ENCODE measurements around the gene ESYT2.

Gene ESYT2

GRCh38 chr7:158742065-158742821 lies 87.1 kb downstream of the ESYT2 start:
- no peak for DNase-seq (ENCODE audit: low read depth)

DNA sequence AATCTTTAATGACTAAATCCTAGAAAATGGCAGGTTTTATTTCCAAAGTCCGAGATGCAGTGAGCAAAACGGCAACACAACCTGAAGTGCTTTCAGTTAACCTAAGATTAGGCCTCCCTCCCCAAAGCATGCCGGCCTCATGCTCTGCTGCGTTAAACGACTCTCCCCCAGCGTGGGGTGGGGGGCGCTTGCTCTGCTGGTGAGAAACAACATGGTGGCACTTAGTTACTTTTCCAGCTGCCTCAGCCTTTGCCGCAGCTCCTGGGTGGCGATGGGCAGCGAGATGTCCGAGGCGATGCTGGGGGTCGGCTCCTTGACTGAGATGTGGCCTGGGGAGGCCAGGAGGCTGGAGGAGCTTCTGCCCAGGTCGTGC lies 88.0 kb downstream of the ESYT2 start:
- no peak for DNase-seq (ENCODE audit: low read depth)

- DNase-seq (ENCODE audit: low read depth), result no peak
Measured at GRCh38 chr7:158740657-158741293, 88.5 kb downstream of the ESYT2 start.

DNA sequence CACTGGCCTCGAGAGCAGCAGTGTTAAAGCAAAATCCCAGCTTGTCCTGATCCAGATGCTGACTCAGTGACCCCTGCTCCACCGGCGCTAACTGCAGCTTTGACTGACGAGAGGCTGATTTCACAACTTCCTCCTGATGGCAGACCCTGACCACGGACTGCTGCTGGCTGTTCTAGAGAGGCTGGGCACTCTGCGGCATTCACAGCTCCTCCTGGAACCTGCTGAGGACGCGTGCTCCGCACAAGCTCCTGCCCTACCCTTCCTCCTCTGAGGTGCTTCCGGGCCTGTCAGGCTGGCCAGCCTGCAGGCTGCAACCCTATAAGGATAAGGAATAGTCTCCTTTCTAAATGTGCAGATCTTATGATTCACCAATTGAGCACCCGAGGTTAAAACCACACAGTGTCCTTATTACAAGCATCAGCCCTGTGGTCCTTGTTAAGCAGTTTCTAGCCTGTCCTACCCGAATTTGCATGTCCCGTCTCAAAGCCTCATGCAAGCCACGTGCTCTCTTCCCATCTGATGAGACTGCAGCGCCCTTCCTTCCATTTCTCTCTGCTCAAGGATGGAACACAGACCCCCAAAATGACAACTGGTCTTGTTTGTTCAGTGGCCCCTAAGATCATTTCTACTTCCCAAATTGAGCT lies 89.2 kb downstream of the ESYT2 start:
- no peak for DNase-seq (ENCODE audit: low read depth)

GRCh38 chr7:158738841-158739240 lies 90.5 kb downstream of the ESYT2 start:
- no peak for DNase-seq (ENCODE audit: low read depth)

GRCh38 chr7:158737064-158737695 lies 92.1 kb downstream of the ESYT2 start:
- DNase-seq (ENCODE audit: low read depth), result no peak

GRCh38 chr7:158735935-158736334 lies 93.4 kb downstream of the ESYT2 start:
- no peak for DNase-seq (ENCODE audit: low read depth)

GRCh38 chr7:158734861-158735260 lies 94.4 kb downstream of the ESYT2 start:
- DNase-seq (ENCODE audit: low read depth), result no peak

DNA sequence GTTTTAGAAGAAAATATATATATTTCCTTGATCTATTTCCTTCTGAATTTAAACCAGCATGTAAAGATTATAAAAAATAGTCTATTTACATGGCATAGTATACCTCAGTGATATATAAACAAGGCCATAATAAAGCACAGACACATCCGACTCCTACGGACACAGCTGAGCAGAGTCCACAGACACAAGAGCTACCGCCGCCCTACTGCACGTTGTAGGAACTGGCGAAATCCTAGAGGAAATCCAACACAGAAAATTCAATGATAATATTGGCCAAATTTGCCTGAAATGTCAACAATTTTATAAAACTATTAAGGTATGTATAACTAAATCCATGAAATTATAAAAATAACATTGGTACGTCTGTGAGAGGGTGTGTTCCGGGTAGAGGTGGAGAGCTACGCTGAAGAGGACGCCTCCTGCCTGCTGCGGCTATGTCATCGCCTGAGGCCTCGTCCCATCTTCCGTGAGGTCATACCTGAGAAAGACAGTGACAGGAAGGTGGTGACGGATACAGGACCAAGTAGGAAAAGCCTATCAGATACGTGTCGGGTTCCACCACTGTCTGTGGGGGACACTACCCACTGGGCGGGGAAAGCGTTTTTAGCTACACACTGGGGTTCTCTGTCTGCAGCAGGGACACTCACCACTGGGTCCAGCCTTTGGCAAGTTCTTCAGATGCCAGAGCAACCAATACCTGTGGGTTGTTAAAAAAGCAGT lies 95.4 kb downstream of the ESYT2 start:
- DNase-seq (ENCODE audit: low read depth), result no peak

DNA sequence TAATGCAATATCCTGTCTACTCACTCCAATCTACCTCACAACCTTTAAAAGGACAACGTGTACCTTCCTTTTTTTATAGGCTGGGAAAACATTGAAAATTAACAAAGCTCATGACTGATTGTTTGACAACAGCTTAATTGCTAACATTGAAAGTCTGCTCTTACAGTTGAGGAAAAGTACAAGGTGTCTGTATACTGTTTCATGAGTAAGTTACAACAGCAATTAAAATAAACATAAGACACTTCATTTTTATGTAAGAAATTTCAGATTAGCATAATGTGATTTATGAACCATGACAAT lies 96.1 kb downstream of the ESYT2 start:
- no peak for DNase-seq (ENCODE audit: low read depth)

DNA sequence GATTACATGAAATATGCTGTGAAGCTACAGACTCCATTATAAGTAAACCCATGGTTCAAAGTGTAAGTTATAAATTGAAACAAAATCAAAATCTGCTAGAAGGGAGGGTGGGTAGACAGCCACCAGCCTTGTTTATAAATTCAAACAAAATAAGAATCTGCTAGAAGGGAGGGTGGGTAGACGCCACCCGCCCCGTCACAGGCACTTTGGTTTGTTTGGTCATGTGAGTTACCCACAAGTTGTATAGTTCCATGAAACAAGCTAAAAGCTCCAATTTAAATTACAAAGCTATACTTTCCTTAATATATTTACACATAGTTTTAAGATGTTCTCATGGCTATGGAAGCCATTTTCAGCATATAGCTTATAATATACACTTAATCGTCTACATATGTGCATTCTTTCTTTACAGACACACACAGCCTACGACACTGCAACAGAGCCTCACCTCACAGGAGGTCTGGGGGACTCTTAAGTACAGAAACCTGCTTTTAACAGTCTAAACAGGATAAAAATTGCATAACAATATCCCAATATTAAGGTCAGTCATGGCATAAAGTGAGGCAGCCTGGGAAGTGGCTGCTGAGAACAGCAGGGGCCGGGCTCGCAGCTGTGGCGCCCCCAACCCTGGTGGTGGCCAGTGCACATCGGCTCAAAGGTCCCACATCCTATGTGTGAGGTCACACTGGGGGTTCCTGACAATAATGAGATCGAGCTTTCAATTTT lies 96.7 kb downstream of the ESYT2 start:
- DNase-seq (ENCODE audit: low read depth), result no peak

GRCh38 chr7:158731761-158732160 lies 97.5 kb downstream of the ESYT2 start:
- DNase-seq (ENCODE audit: low read depth), result no peak

- no peak for DNase-seq (ENCODE audit: low read depth)
Measured at GRCh38 chr7:158730383-158731346, 98.6 kb downstream of the ESYT2 start.

DNA sequence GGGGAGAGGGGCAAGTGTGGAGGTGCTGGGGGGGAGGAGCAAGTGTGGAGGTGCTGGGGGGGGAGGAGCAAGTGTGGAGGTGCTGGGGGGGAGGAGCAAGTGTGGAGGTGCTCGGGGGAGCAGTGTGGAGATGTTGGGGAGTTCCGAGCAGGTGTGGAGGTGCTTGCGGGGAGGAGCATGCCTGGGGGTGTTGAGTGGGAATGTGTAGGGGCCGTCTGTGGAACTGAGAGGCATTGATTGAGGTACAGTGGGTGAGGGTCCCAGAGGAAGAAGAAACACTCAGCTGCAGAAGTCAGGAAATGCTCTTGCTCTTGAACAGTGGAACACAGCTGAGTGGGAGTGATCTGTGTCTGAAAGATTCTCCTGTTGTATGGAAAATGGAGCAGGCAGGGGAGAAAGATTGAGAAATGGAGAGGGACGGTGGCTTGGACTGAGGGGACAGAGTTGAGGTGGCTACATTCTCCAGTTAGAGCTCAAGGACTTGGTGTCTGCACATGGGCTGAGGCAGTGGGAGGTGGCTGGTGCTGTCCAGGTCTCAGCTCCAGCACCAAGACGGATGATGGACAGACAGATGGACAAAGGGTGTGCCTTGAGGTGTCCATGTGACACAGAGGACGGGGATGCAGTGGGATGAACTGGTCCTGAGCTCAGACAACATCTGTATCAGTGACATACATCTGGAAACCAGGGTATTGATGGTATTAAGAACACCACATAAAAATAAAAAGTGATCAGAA lies 99.5 kb downstream of the ESYT2 start:
- no peak for DNase-seq (ENCODE audit: low read depth)

GRCh38 chr7:158728911-158729645 lies 100.2 kb downstream of the ESYT2 start:
- no peak for DNase-seq (ENCODE audit: low read depth)

DNA sequence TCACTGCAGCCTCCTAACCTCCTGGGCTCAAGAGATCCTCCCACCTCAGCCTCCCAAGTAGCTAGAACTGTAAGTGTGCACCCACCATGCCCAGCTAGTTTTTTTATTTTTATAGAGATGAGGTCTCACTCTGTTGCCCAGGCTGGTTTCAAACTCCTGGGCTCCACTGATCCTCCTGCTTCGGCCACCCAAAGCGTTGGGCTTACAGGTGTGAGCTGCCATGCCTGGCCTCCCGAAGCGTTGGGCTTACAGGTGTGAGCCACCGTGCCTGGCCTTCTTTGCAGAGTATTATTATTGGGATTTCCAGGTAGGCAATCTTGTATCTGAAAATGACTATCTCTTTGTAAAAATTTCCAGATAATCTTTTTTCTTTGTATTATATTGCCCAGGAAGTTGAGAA lies 101.6 kb downstream of the ESYT2 start:
- no peak for DNase-seq (ENCODE audit: low read depth)

DNA sequence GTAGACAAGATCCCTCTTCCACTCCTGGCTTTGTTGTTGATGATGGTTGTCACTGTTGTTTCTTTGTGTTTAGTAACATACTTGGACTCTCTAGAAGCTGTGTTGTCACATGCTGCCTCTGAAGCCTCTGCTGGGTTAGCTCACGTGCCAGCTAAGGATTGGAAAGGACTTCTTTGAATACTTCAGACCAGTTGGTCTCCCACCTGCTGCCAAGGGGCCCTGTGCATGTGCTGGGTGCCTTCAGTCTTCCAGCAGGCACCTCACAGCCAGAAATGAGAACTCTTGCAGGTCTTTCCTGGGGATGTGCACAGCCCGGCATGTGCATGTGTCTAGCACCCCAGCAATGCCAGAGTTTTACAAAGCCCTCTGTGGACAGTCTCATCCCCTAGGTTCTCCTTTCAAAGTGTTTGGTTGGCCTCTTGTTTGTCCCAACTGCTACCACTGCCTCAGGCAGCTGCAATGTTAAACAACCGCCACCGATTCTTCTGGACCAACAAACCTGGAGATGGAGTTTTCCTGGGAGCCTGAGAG lies 103.0 kb downstream of the ESYT2 start:
- no peak for DNase-seq (ENCODE audit: low read depth)

DNA sequence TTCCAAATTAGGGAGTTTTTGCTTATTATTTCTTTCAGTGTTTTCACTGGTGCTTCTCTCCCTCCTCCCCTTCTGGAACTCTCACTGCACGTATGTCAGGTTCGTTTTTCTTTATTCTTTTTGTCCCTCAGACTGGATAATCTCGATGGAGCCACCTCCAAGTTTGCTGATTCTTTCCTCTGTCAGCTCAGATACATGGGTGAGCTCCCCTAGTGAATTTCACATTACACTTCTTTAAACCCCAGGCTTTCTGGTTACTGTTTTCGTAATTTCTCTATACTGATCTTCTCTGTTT lies 103.9 kb downstream of the ESYT2 start:
- no peak for DNase-seq (ENCODE audit: low read depth)

Measured in stimulated activated CD8-positive, alpha-beta memory T cell treated with anti-CD3 and anti-CD28 coated beads, Interleukin-12 subunit alpha, Interleukin-12 subunit beta, amount 100 ng/mL, for 4 hours (primary cell).